ENCODE data around the gene ATG12.
"Not testable (repeated sequence)": the region's sequence is repeated elsewhere in the genome, so short reads cannot be mapped to it uniquely, and the experiment has no call there.

GRCh38 chr5:115877342-115877741 lies 36.0 kb upstream of the ATG12 start:
- TF ChIP-seq EZH2 (IDR thresholded peaks at IDR 0.05; ENCODE audit: low read depth, unreplicated experiment); POLR2AphosphoS5 (IDR thresholded peaks at IDR 0.05; ENCODE audit: low read depth); CTCF (conservative IDR thresholded peaks at IDR 0.05; ENCODE audit: low read depth in 2 of 2); EZH2phosphoT487 (IDR thresholded peaks at IDR 0.05; ENCODE audit: unreplicated experiment); ZNF331 (CRISPR knock-in tag; IDR thresholded peaks at IDR 0.05; ENCODE audit: low read depth); REST (IDR thresholded peaks at IDR 0.05; ENCODE audit: unreplicated experiment); CREB1 (CRISPR knock-in tag; IDR thresholded peaks at IDR 0.05; ENCODE audit: low read depth); JUNB (IDR thresholded peaks at IDR 0.05; ENCODE audit: unreplicated experiment); NANOG (IDR thresholded peaks at IDR 0.05; ENCODE audit: borderline replicate concordance); STAT1 (IDR thresholded peaks at IDR 0.05; ENCODE audit: unreplicated experiment); ZNF114 (CRISPR knock-in tag; IDR thresholded peaks at IDR 0.05): not testable (repeated sequence)

Data from GM23338 (cell line).